H9 (cell line): ENCODE data around the gene AMPH. TPM values are rescaled to one million over a fixed set of nuclear protein-coding genes. Genes with fewer than 3 reads are reported as not detected.
A peak's percentile ranks its signal among the peaks of the same experiment; 100 is the strongest.

ENCODE experiments used
- DNase-seq: peaks from one replicate; pipeline ENCODE4 v3.0.0-alpha.2; 2017
- H2AFZ ChIP-seq: one replicate; pipeline ENCODE4 v1.6.1; 2013; ENCODE audit warnings: mild to moderate bottlenecking, low read length, control low read depth, moderate library complexity
- H2AK5ac ChIP-seq: 2 replicates; pipeline ENCODE4 v1.6.1; 2013; ENCODE audit warnings: low read length, control low read depth, mixed read lengths; ENCODE audit not compliant: insufficient read length
- H2BK120ac ChIP-seq: one replicate; pipeline ENCODE4 v1.6.1; 2013; ENCODE audit warnings: low read depth, mild to moderate bottlenecking, low read length, control low read depth, inconsistent platforms; ENCODE audit not compliant: poor library complexity, severe bottlenecking
- H2BK12ac ChIP-seq: 2 replicates; pipeline ENCODE4 v1.6.1; 2013; ENCODE audit warnings: low read length, control low read depth, mixed read lengths, low read depth; ENCODE audit not compliant: insufficient read length
- H2BK15ac ChIP-seq: 2 replicates; pipeline ENCODE4 v1.6.1; 2013; ENCODE audit warnings: low read depth, low read length, control low read depth
- H2BK20ac ChIP-seq: one replicate; pipeline ENCODE4 v1.6.1; 2013; ENCODE audit warnings: low read depth, mild to moderate bottlenecking, low read length, control low read depth, inconsistent platforms; ENCODE audit not compliant: poor library complexity, severe bottlenecking
- H2BK5ac ChIP-seq: 2 replicates; pipeline ENCODE4 v1.6.1; 2013; ENCODE audit warnings: low read length, control low read depth, mixed read lengths; ENCODE audit not compliant: insufficient read length
- H3K14ac ChIP-seq: 2 replicates; pipeline ENCODE4 v1.6.1; 2013; ENCODE audit warnings: low read length, control low read depth; ENCODE audit not compliant: insufficient read depth
- H3K18ac ChIP-seq: 2 replicates; pipeline ENCODE4 v1.6.1; 2013; ENCODE audit warnings: low read depth, mild to moderate bottlenecking, mixed read lengths, low read length, control low read depth; ENCODE audit not compliant: insufficient read length
- H3K23ac ChIP-seq: 2 replicates; pipeline ENCODE4 v1.6.1; 2013; ENCODE audit warnings: low read length, control low read depth, mixed read lengths, low read depth; ENCODE audit not compliant: insufficient read length
- H3K23me2 ChIP-seq: 2 replicates; pipeline ENCODE4 v1.6.1; 2013; ENCODE audit warnings: low read depth, mild to moderate bottlenecking, mixed read lengths, low read length, control low read depth; ENCODE audit not compliant: insufficient read length, poor library complexity, severe bottlenecking
- H3K27ac ChIP-seq: 2 replicates; pipeline ENCODE4 v1.5.1; 2013; ENCODE audit warnings: low read length, control low read depth, mixed read lengths, low read depth; ENCODE audit not compliant: insufficient read length
- H3K27me3 ChIP-seq: 2 replicates; pipeline ENCODE4 v1.6.1; 2013; ENCODE audit warnings: low read length, control low read depth, inconsistent platforms; ENCODE audit not compliant: insufficient read depth
- H3K4ac ChIP-seq: 2 replicates; pipeline ENCODE4 v1.6.1; 2013; ENCODE audit warnings: low read depth, mild to moderate bottlenecking, control low read depth, inconsistent platforms, low read length, moderate library complexity
- H3K4me1 ChIP-seq: 2 replicates; pipeline ENCODE4 v1.6.1; 2013; ENCODE audit warnings: low read length, control low read depth, inconsistent platforms; ENCODE audit not compliant: insufficient read depth
- H3K4me2 ChIP-seq: 2 replicates; pipeline ENCODE4 v1.6.1; 2013; ENCODE audit warnings: low read length, control low read depth, mixed read lengths; ENCODE audit not compliant: insufficient read length, insufficient read depth
- H3K56ac ChIP-seq: 2 replicates; pipeline ENCODE4 v1.6.1; 2013; ENCODE audit warnings: low read depth, mild to moderate bottlenecking, mixed read lengths, low read length, control low read depth; ENCODE audit not compliant: insufficient read length
- H3K79me1 ChIP-seq: 2 replicates; pipeline ENCODE4 v1.6.1; 2013; ENCODE audit warnings: low read depth, mild to moderate bottlenecking, moderate library complexity, low read length, control low read depth, inconsistent platforms; ENCODE audit not compliant: insufficient read depth, poor library complexity, severe bottlenecking
- H3K79me2 ChIP-seq: 2 replicates; pipeline ENCODE4 v1.6.1; 2013; ENCODE audit warnings: low read length, control low read depth, inconsistent platforms; ENCODE audit not compliant: insufficient read depth
- H3K9ac ChIP-seq: 2 replicates; pipeline ENCODE4 v1.6.1; 2013; ENCODE audit warnings: low read length, control low read depth, mixed read lengths; ENCODE audit not compliant: insufficient read length; ENCODE audit errors: extremely low read depth
- H3K9me3 ChIP-seq: one replicate; pipeline ENCODE4 v1.6.1; 2013; ENCODE audit warnings: low read depth, low read length, inconsistent platforms; ENCODE audit not compliant: control insufficient read depth
- H3T11ph ChIP-seq: one replicate; pipeline ENCODE4 v1.6.1; 2013; ENCODE audit warnings: mild to moderate bottlenecking, low read length, control low read depth, inconsistent platforms
- H4K20me1 ChIP-seq: one replicate; pipeline ENCODE4 v1.6.1; 2013; ENCODE audit not compliant: control insufficient read depth, insufficient read length, insufficient read depth
- H4K5ac ChIP-seq: 2 replicates; pipeline ENCODE4 v1.6.1; 2013; ENCODE audit warnings: low read depth, mild to moderate bottlenecking, mixed read lengths, low read length, control low read depth; ENCODE audit not compliant: insufficient read length
- H4K8ac ChIP-seq: replicated peaks from 2 replicates; pipeline ENCODE4 v1.6.1; 2013; ENCODE audit warnings: low read length, control low read depth, mixed read lengths, low read depth; ENCODE audit not compliant: insufficient read length
- H4K91ac ChIP-seq: 2 replicates; pipeline ENCODE4 v1.6.1; 2013; ENCODE audit warnings: low read depth, mild to moderate bottlenecking, moderate library complexity, mixed read lengths, low read length, control low read depth; ENCODE audit not compliant: insufficient read length
- H3K27ac Mint-ChIP-seq, 3 experiments: 2 replicates in 2 of 3; 3 replicates in 1 of 3; pipeline ENCODE4 v1.8.0; 2020 to 2021; ENCODE audit warnings: mixed read lengths in 3 of 3, mild to moderate bottlenecking in 1 of 3, moderate library complexity in 1 of 3
- H3K27me3 Mint-ChIP-seq: 2 replicates; pipeline ENCODE4 v1.8.0; 2021; ENCODE audit warnings: low read depth, mild to moderate bottlenecking, moderate library complexity, mixed read lengths
- H3K36me3 Mint-ChIP-seq, 3 experiments: 2 replicates in 2 of 3; 3 replicates in 1 of 3; pipeline ENCODE4 v1.8.0; 2020 to 2021; ENCODE audit warnings: low read depth in 3 of 3, mixed read lengths in 3 of 3; ENCODE audit not compliant: insufficient read depth in 1 of 3
- H3K4me1 Mint-ChIP-seq, 2 experiments: 2 replicates each; pipeline ENCODE4 v1.8.0; 2020; ENCODE audit warnings: mixed read lengths in 2 of 2
- H3K4me3 Mint-ChIP-seq, 2 experiments: 2 replicates in 1 of 2; 3 replicates in 1 of 2; pipeline ENCODE4 v1.8.0; 2020 to 2021; ENCODE audit warnings: mild to moderate bottlenecking in 2 of 2, mixed read lengths in 2 of 2, moderate library complexity in 1 of 2
- H3K9me3 Mint-ChIP-seq, 2 experiments: 2 replicates in 1 of 2; 3 replicates in 1 of 2; pipeline ENCODE4 v1.8.0; 2020; ENCODE audit warnings: mild to moderate bottlenecking in 2 of 2, mixed read lengths in 2 of 2, moderate library complexity in 1 of 2
- WGBS: extraction: QIAGEN DNeasy Blood & Tissue Kit; methylation state at CpG from one replicate; pipeline ENCODE4 v1.1.7; 2013; ENCODE audit warnings: missing lambda C conversion rate, low lambda C conversion rate, mixed read lengths; ENCODE audit not compliant: insufficient read length; ENCODE audit errors: extremely low coverage; 5-methylcytosine and 5-hydroxymethylcytosine counted together
- total RNA-seq: library from RNA; stranded (reverse); gene quantifications from 2 replicates; pipeline ENCODE4 v1.2.1, GENCODE V29; 2021
- TF ChIP-seq, protein P1 (sequence below): fragments of 200-600 bp; sonication (generic); conservative IDR thresholded peaks from 3 replicates; pipeline ENCODE4 v1.8.0; 2021; ENCODE audit warnings: antibody characterized with exemption, mild to moderate bottlenecking

The AMPH gene
- total RNA-seq, 1 experiment from 2014 or later: 4.8 TPM

DNA sequence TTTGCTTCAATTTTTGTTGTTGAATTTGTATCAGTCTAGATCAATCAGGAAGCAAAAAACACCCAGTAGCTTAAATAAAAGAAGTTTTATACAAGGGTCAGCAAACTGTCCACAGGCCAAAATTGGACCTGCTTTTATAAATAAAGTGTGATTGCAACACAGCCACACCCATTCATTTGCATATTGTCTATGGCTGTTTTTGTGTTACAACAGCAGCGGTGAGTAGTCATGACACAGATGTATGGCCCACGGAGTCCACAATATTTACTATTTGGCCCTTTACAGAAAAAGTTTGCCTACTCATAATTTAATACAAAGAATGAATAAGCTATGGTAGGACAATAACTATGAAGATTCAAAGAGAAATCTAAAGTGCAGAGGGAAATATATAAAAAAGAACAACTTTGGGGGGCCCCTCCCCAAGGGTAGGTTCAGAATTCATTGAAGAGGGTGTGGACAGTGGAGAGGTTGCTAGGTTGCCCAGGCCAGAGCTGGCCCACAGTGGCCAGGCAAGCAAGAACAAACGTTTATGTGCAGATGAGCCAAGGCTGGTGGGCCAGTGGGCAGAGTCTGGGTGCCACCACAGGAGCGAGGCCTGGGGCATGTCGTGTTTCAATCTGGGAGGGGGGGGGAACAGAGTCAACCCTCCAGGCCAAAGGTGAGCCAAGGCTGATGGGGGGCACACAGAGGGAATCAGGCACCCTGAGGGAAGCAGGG lies 47.0 kb upstream of the AMPH start:
- no peak overlapping the region for H4K5ac ChIP-seq
- H3K4ac ChIP-seq: no peak overlapping the region
- no peak overlapping the region for H3K4me3 Mint-ChIP-seq
- H3K27me3 ChIP-seq: no peaks in the 10 kb centered on the region
- H3K4me1 Mint-ChIP-seq: peaks cover 13% of the 10 kb centered on the region in 2 experiments
- H3K79me1 ChIP-seq: no peaks in the 10 kb centered on the region
- H3K36me3 Mint-ChIP-seq: no peaks in the 10 kb centered on the region
- H3K18ac ChIP-seq: no peak overlapping the region
- no peak overlapping the region for H2BK15ac ChIP-seq
- no peak overlapping the region for H4K91ac ChIP-seq
- no peaks in the 10 kb centered on the region for H3K23me2 ChIP-seq
- DNase-seq: no peak
- no peak overlapping the region for H3K27ac ChIP-seq
- no peak overlapping the region for H2AK5ac ChIP-seq
- no peaks in the 10 kb centered on the region for H4K20me1 ChIP-seq
- no CpG with 5 or more reads among the region's 5 CpGs for WGBS
- no peak overlapping the region for H4K8ac ChIP-seq
- H3K9me3 ChIP-seq: no peaks in the 10 kb centered on the region
- H3K79me2 ChIP-seq: no peaks in the 10 kb centered on the region
- peak overlapping the region; percentile 6; the same call in 1 of the 2 replicates for H3K14ac ChIP-seq
- H2AFZ ChIP-seq: no peak overlapping the region
- H3T11ph ChIP-seq: no peak overlapping the region
- TF ChIP-seq, protein P1, sequence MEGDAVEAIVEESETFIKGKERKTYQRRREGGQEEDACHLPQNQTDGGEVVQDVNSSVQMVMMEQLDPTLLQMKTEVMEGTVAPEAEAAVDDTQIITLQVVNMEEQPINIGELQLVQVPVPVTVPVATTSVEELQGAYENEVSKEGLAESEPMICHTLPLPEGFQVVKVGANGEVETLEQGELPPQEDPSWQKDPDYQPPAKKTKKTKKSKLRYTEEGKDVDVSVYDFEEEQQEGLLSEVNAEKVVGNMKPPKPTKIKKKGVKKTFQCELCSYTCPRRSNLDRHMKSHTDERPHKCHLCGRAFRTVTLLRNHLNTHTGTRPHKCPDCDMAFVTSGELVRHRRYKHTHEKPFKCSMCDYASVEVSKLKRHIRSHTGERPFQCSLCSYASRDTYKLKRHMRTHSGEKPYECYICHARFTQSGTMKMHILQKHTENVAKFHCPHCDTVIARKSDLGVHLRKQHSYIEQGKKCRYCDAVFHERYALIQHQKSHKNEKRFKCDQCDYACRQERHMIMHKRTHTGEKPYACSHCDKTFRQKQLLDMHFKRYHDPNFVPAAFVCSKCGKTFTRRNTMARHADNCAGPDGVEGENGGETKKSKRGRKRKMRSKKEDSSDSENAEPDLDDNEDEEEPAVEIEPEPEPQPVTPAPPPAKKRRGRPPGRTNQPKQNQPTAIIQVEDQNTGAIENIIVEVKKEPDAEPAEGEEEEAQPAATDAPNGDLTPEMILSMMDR: no peak
- H3K9me3 Mint-ChIP-seq: no peaks in the 10 kb centered on the region; a peak in 1 of 5 replicates
- H3K27ac Mint-ChIP-seq: no peak overlapping the region; a peak in 2 of 7 replicates
- no peak overlapping the region for H2BK120ac ChIP-seq
- no peaks in the 10 kb centered on the region; the same call in 1 of the 2 replicates for H3K4me1 ChIP-seq
- no peak overlapping the region for H3K23ac ChIP-seq
- no peak overlapping the region for H3K9ac ChIP-seq
- H3K4me2 ChIP-seq: no peak overlapping the region
- no peak overlapping the region for H2BK12ac ChIP-seq
- H2BK5ac ChIP-seq: no peak overlapping the region
- no peaks in the 10 kb centered on the region; the same call in 1 of the 2 replicates for H3K27me3 Mint-ChIP-seq
- H3K56ac ChIP-seq: no peak overlapping the region
- no peak overlapping the region for H2BK20ac ChIP-seq
